WTC11 (cell line): Measurements from ENCODE around the gene NDUFC2. TPM values are rescaled to one million over a fixed set of nuclear protein-coding genes. Genes with fewer than 3 reads are reported as not detected.
A peak's percentile ranks its signal among the peaks of the same experiment; 100 is the strongest.

Experiments
- AFF4 ChIP-seq: sonication (generic); formaldehyde crosslinking; IDR thresholded peaks from 2 replicates; pipeline ENCODE4 v1.8.1; 2023; ENCODE audit warnings: mild to moderate bottlenecking, missing genetic modification reagents, borderline replicate concordance
- AR ChIP-seq: fragments of 250-450 bp; sonication (Bioruptor Pico); IDR thresholded peaks from 2 replicates; pipeline ENCODE4 v1.9.0; 2021; ENCODE audit warnings: mild to moderate bottlenecking
- ATF2 ChIP-seq: sonication (generic); formaldehyde crosslinking; IDR thresholded peaks from 2 replicates; pipeline ENCODE4 v1.8.1; 2022; ENCODE audit warnings: low read depth, missing genetic modification reagents, borderline replicate concordance
- ATF3 ChIP-seq: sonication (generic); formaldehyde crosslinking; conservative IDR thresholded peaks from 2 replicates; pipeline ENCODE4 v1.8.1; 2022; ENCODE audit warnings: mild to moderate bottlenecking, missing genetic modification reagents
- ATF6 ChIP-seq: sonication (generic); formaldehyde crosslinking; IDR thresholded peaks from 2 replicates; pipeline ENCODE4 v1.8.1; 2023; ENCODE audit warnings: mild to moderate bottlenecking, missing genetic modification reagents
- ESRRA ChIP-seq: sonication (generic); formaldehyde crosslinking; IDR thresholded peaks from 2 replicates; pipeline ENCODE4 v1.8.1; 2022; ENCODE audit warnings: mild to moderate bottlenecking, missing genetic modification reagents, borderline replicate concordance
- FOXP1 ChIP-seq: sonication (generic); formaldehyde crosslinking; IDR thresholded peaks from 2 replicates; pipeline ENCODE4 v1.8.0; 2022; ENCODE audit warnings: missing genetic modification reagents, mild to moderate bottlenecking, moderate library complexity, borderline replicate concordance
- HMGXB4 ChIP-seq: sonication (generic); formaldehyde crosslinking; IDR thresholded peaks from 2 replicates; pipeline ENCODE4 v1.8.1; 2023; ENCODE audit warnings: mild to moderate bottlenecking, moderate library complexity, missing genetic modification reagents
- MAX ChIP-seq: sonication (generic); formaldehyde crosslinking; IDR thresholded peaks from 2 replicates; pipeline ENCODE4 v1.8.0; 2022; ENCODE audit warnings: mild to moderate bottlenecking, missing genetic modification reagents
- NFYB ChIP-seq: sonication (generic); formaldehyde crosslinking; conservative IDR thresholded peaks from 2 replicates; pipeline ENCODE4 v1.8.0; 2022; ENCODE audit warnings: low read depth, missing genetic modification reagents
- TCF7 ChIP-seq: sonication (generic); formaldehyde crosslinking; IDR thresholded peaks from 2 replicates; pipeline ENCODE4 v1.8.0; 2022; ENCODE audit warnings: mild to moderate bottlenecking, low read depth, missing genetic modification reagents, moderate library complexity
- USF2 ChIP-seq: sonication (generic); formaldehyde crosslinking; IDR thresholded peaks from 2 replicates; pipeline ENCODE4 v1.8.1; 2023; ENCODE audit warnings: mild to moderate bottlenecking, missing genetic modification reagents, moderate library complexity
- ZNF121 ChIP-seq: sonication (generic); formaldehyde crosslinking; IDR thresholded peaks from 2 replicates; pipeline ENCODE4 v1.8.0; 2023; ENCODE audit warnings: missing genetic modification reagents
- ZNF263 ChIP-seq: sonication (generic); formaldehyde crosslinking; IDR thresholded peaks from 2 replicates; pipeline ENCODE4 v1.8.1; 2022; ENCODE audit warnings: low read depth, mild to moderate bottlenecking, moderate library complexity, missing genetic modification reagents
- ZNF671 ChIP-seq: fragments of 250-450 bp; sonication (Bioruptor Pico); IDR thresholded peaks from 2 replicates; pipeline ENCODE4 v1.8.0; 2021; ENCODE audit warnings: mild to moderate bottlenecking
- ZSCAN18 ChIP-seq: fragments of 250-450 bp; sonication (Bioruptor Pico); IDR thresholded peaks from 2 replicates; pipeline ENCODE4 v2.1.2; 2022; ENCODE audit warnings: mild to moderate bottlenecking, moderate library complexity
- total RNA-seq: library from RNA; stranded (reverse); gene quantifications from 3 replicates; pipeline ENCODE4 v1.2.3, GENCODE V29; 2021

The NDUFC2 gene
- total RNA-seq, 1 experiment from 2014 or later = 215 TPM

- TF ChIP-seq AFF4 (CRISPR knock-in tag) (no peak), HMGXB4 (CRISPR knock-in tag) (no peak), ZNF121 (CRISPR knock-in tag) (peak; percentile 83), ZNF671 (CRISPR knock-in tag) (no peak), ZSCAN18 (CRISPR knock-in tag) (no peak), MAX (CRISPR knock-in tag) (peak; percentile 82; the same call in 1 of the 2 replicates), ATF3 (CRISPR knock-in tag) (no peak), TCF7 (CRISPR knock-in tag) (no peak), ZNF263 (no peak), ESRRA (CRISPR knock-in tag) (no peak), NFYB (0 out of 2 replicates have a peak, but pooled peaks have one; percentile 16), FOXP1 (CRISPR knock-in tag) (peak; percentile 64), ATF2 (CRISPR knock-in tag) (no peak), USF2 (0 out of 2 replicates have a peak, but pooled peaks have one; percentile 16), ATF6 (no peak), AR (CRISPR knock-in tag) (no peak)
Observed at GRCh38 chr11:78022397-78023396, 57.0 kb downstream of the NDUFC2 start, which contains the start of gene KCTD14 (continued).
